Esophagus squamous epithelium (tissue), 4 donors: Measurements from ENCODE around the gene SCN3A.
A peak's percentile ranks its signal among the peaks of the same experiment; 100 is the strongest.

Experiments used
- POLR2A ChIP-seq, 4 donors: fragments of 450-650 bp; IDR thresholded peaks; one replicate each; pipeline ENCODE4 v1.6.1; 2017; ENCODE audit warnings: antibody characterized with exemption in 4 of 4, mild to moderate bottlenecking in 4 of 4, moderate library complexity in 3 of 4
- TF ChIP-seq, protein P1 (sequence below), 6 experiments: fragments of 450-650 bp in 4 of 6; fragments of 200-600 bp in 2 of 6; sonication (generic) in 2 of 6; IDR thresholded peaks; one replicate each; pipeline ENCODE4 v1.5.1; 2016 to 2019; ENCODE audit warnings: antibody characterized with exemption in 6 of 6, mild to moderate bottlenecking in 4 of 6, moderate library complexity in 4 of 6

DNA sequence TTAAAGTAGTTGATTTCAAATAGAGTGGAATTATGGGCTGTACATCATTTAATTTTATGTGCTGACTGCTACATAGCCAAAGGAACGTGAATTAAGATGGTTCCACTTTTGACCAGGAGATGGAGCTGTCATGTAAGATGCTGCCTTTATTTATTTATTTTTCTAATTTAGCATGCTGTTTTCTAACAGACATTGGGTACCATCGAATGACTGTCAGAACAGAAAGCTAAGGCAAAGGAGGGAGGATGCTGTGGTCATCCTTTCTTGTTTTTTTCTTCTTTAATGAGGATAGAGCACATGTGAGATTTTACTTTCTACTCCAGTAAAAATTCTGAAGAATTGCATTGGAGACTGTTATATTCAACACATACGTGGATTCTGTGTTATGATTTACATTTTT lies 35.4 kb upstream of the SCN3A start, which contains the start of gene SCN2A:
- TF ChIP-seq, protein P1, sequence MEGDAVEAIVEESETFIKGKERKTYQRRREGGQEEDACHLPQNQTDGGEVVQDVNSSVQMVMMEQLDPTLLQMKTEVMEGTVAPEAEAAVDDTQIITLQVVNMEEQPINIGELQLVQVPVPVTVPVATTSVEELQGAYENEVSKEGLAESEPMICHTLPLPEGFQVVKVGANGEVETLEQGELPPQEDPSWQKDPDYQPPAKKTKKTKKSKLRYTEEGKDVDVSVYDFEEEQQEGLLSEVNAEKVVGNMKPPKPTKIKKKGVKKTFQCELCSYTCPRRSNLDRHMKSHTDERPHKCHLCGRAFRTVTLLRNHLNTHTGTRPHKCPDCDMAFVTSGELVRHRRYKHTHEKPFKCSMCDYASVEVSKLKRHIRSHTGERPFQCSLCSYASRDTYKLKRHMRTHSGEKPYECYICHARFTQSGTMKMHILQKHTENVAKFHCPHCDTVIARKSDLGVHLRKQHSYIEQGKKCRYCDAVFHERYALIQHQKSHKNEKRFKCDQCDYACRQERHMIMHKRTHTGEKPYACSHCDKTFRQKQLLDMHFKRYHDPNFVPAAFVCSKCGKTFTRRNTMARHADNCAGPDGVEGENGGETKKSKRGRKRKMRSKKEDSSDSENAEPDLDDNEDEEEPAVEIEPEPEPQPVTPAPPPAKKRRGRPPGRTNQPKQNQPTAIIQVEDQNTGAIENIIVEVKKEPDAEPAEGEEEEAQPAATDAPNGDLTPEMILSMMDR (IDR thresholded peaks at IDR 0.05): peak in 5 of 6 experiments; percentile 17 to 54 (median 39)
- TF ChIP-seq POLR2A (IDR thresholded peaks at IDR 0.05): no peak
